H9 (cell line): ENCODE measurements around the gene PHETA1. TPM values are rescaled to one million over a fixed set of nuclear protein-coding genes. Genes with fewer than 3 reads are reported as not detected.

Experiments
- DNase-seq: peaks from one replicate; pipeline ENCODE4 v3.0.0-alpha.2; 2017
- H2AFZ ChIP-seq: one replicate; pipeline ENCODE4 v1.6.1; 2013; ENCODE audit warnings: mild to moderate bottlenecking, low read length, control low read depth, moderate library complexity
- H2AK5ac ChIP-seq: 2 replicates; pipeline ENCODE4 v1.6.1; 2013; ENCODE audit warnings: low read length, control low read depth, mixed read lengths; ENCODE audit not compliant: insufficient read length
- H2BK120ac ChIP-seq: one replicate; pipeline ENCODE4 v1.6.1; 2013; ENCODE audit warnings: low read depth, mild to moderate bottlenecking, low read length, control low read depth, inconsistent platforms; ENCODE audit not compliant: poor library complexity, severe bottlenecking
- H2BK12ac ChIP-seq: 2 replicates; pipeline ENCODE4 v1.6.1; 2013; ENCODE audit warnings: low read length, control low read depth, mixed read lengths, low read depth; ENCODE audit not compliant: insufficient read length
- H2BK15ac ChIP-seq: 2 replicates; pipeline ENCODE4 v1.6.1; 2013; ENCODE audit warnings: low read depth, low read length, control low read depth
- H2BK20ac ChIP-seq: one replicate; pipeline ENCODE4 v1.6.1; 2013; ENCODE audit warnings: low read depth, mild to moderate bottlenecking, low read length, control low read depth, inconsistent platforms; ENCODE audit not compliant: poor library complexity, severe bottlenecking
- H2BK5ac ChIP-seq: 2 replicates; pipeline ENCODE4 v1.6.1; 2013; ENCODE audit warnings: low read length, control low read depth, mixed read lengths; ENCODE audit not compliant: insufficient read length
- H3K14ac ChIP-seq: 2 replicates; pipeline ENCODE4 v1.6.1; 2013; ENCODE audit warnings: low read length, control low read depth; ENCODE audit not compliant: insufficient read depth
- H3K18ac ChIP-seq: 2 replicates; pipeline ENCODE4 v1.6.1; 2013; ENCODE audit warnings: low read depth, mild to moderate bottlenecking, mixed read lengths, low read length, control low read depth; ENCODE audit not compliant: insufficient read length
- H3K23ac ChIP-seq: 2 replicates; pipeline ENCODE4 v1.6.1; 2013; ENCODE audit warnings: low read length, control low read depth, mixed read lengths, low read depth; ENCODE audit not compliant: insufficient read length
- H3K23me2 ChIP-seq: 2 replicates; pipeline ENCODE4 v1.6.1; 2013; ENCODE audit warnings: low read depth, mild to moderate bottlenecking, mixed read lengths, low read length, control low read depth; ENCODE audit not compliant: insufficient read length, poor library complexity, severe bottlenecking
- H3K27ac ChIP-seq: 2 replicates; pipeline ENCODE4 v1.5.1; 2013; ENCODE audit warnings: low read length, control low read depth, mixed read lengths, low read depth; ENCODE audit not compliant: insufficient read length
- H3K27me3 ChIP-seq: 2 replicates; pipeline ENCODE4 v1.6.1; 2013; ENCODE audit warnings: low read length, control low read depth, inconsistent platforms; ENCODE audit not compliant: insufficient read depth
- H3K4ac ChIP-seq: 2 replicates; pipeline ENCODE4 v1.6.1; 2013; ENCODE audit warnings: low read depth, mild to moderate bottlenecking, control low read depth, inconsistent platforms, low read length, moderate library complexity
- H3K4me1 ChIP-seq: 2 replicates; pipeline ENCODE4 v1.6.1; 2013; ENCODE audit warnings: low read length, control low read depth, inconsistent platforms; ENCODE audit not compliant: insufficient read depth
- H3K4me2 ChIP-seq: 2 replicates; pipeline ENCODE4 v1.6.1; 2013; ENCODE audit warnings: low read length, control low read depth, mixed read lengths; ENCODE audit not compliant: insufficient read length, insufficient read depth
- H3K56ac ChIP-seq: 2 replicates; pipeline ENCODE4 v1.6.1; 2013; ENCODE audit warnings: low read depth, mild to moderate bottlenecking, mixed read lengths, low read length, control low read depth; ENCODE audit not compliant: insufficient read length
- H3K79me1 ChIP-seq: 2 replicates; pipeline ENCODE4 v1.6.1; 2013; ENCODE audit warnings: low read depth, mild to moderate bottlenecking, moderate library complexity, low read length, control low read depth, inconsistent platforms; ENCODE audit not compliant: insufficient read depth, poor library complexity, severe bottlenecking
- H3K79me2 ChIP-seq: 2 replicates; pipeline ENCODE4 v1.6.1; 2013; ENCODE audit warnings: low read length, control low read depth, inconsistent platforms; ENCODE audit not compliant: insufficient read depth
- H3K9ac ChIP-seq: 2 replicates; pipeline ENCODE4 v1.6.1; 2013; ENCODE audit warnings: low read length, control low read depth, mixed read lengths; ENCODE audit not compliant: insufficient read length; ENCODE audit errors: extremely low read depth
- H3K9me3 ChIP-seq: one replicate; pipeline ENCODE4 v1.6.1; 2013; ENCODE audit warnings: low read depth, low read length, inconsistent platforms; ENCODE audit not compliant: control insufficient read depth
- H3T11ph ChIP-seq: one replicate; pipeline ENCODE4 v1.6.1; 2013; ENCODE audit warnings: mild to moderate bottlenecking, low read length, control low read depth, inconsistent platforms
- H4K20me1 ChIP-seq: one replicate; pipeline ENCODE4 v1.6.1; 2013; ENCODE audit not compliant: control insufficient read depth, insufficient read length, insufficient read depth
- H4K5ac ChIP-seq: 2 replicates; pipeline ENCODE4 v1.6.1; 2013; ENCODE audit warnings: low read depth, mild to moderate bottlenecking, mixed read lengths, low read length, control low read depth; ENCODE audit not compliant: insufficient read length
- H4K8ac ChIP-seq: replicated peaks from 2 replicates; pipeline ENCODE4 v1.6.1; 2013; ENCODE audit warnings: low read length, control low read depth, mixed read lengths, low read depth; ENCODE audit not compliant: insufficient read length
- H4K91ac ChIP-seq: 2 replicates; pipeline ENCODE4 v1.6.1; 2013; ENCODE audit warnings: low read depth, mild to moderate bottlenecking, moderate library complexity, mixed read lengths, low read length, control low read depth; ENCODE audit not compliant: insufficient read length
- H3K27ac Mint-ChIP-seq, 3 experiments: 2 replicates in 2 of 3; 3 replicates in 1 of 3; pipeline ENCODE4 v1.8.0; 2020 to 2021; ENCODE audit warnings: mixed read lengths in 3 of 3, mild to moderate bottlenecking in 1 of 3, moderate library complexity in 1 of 3
- H3K27me3 Mint-ChIP-seq: 2 replicates; pipeline ENCODE4 v1.8.0; 2021; ENCODE audit warnings: low read depth, mild to moderate bottlenecking, moderate library complexity, mixed read lengths
- H3K36me3 Mint-ChIP-seq, 3 experiments: 2 replicates in 2 of 3; 3 replicates in 1 of 3; pipeline ENCODE4 v1.8.0; 2020 to 2021; ENCODE audit warnings: low read depth in 3 of 3, mixed read lengths in 3 of 3; ENCODE audit not compliant: insufficient read depth in 1 of 3
- H3K4me1 Mint-ChIP-seq, 2 experiments: 2 replicates each; pipeline ENCODE4 v1.8.0; 2020; ENCODE audit warnings: mixed read lengths in 2 of 2
- H3K4me3 Mint-ChIP-seq, 2 experiments: 2 replicates in 1 of 2; 3 replicates in 1 of 2; pipeline ENCODE4 v1.8.0; 2020 to 2021; ENCODE audit warnings: mild to moderate bottlenecking in 2 of 2, mixed read lengths in 2 of 2, moderate library complexity in 1 of 2
- H3K9me3 Mint-ChIP-seq, 2 experiments: 2 replicates in 1 of 2; 3 replicates in 1 of 2; pipeline ENCODE4 v1.8.0; 2020; ENCODE audit warnings: mild to moderate bottlenecking in 2 of 2, mixed read lengths in 2 of 2, moderate library complexity in 1 of 2
- CTCF ChIP-seq: fragments of 200-600 bp; sonication (generic); conservative IDR thresholded peaks from 3 replicates; pipeline ENCODE4 v1.8.0; 2021; ENCODE audit warnings: antibody characterized with exemption, mild to moderate bottlenecking
- WGBS: extraction: QIAGEN DNeasy Blood & Tissue Kit; methylation state at CpG from one replicate; pipeline ENCODE4 v1.1.7; 2013; ENCODE audit warnings: missing lambda C conversion rate, low lambda C conversion rate, mixed read lengths; ENCODE audit not compliant: insufficient read length; ENCODE audit errors: extremely low coverage; 5-methylcytosine and 5-hydroxymethylcytosine counted together
- total RNA-seq: library from RNA; stranded (reverse); gene quantifications from 2 replicates; pipeline ENCODE4 v1.2.1, GENCODE V29; 2021

PHETA1 gene
- total RNA-seq, 1 experiment from 2014 or later, result 13.1 TPM

- H3K23me2 ChIP-seq, result no peaks in the 10 kb centered on the region
- no peak overlapping the region for H2BK12ac ChIP-seq
- no peak overlapping the region for H2AFZ ChIP-seq
- H2BK120ac ChIP-seq, result no peak overlapping the region
- no peak overlapping the region for H3K56ac ChIP-seq
- H3K27ac Mint-ChIP-seq, result no peak overlapping the region
- no peaks in the 10 kb centered on the region for H4K20me1 ChIP-seq
- no peak for TF ChIP-seq CTCF
- no peak overlapping the region for H2AK5ac ChIP-seq
- no peaks in the 10 kb centered on the region for H3K79me2 ChIP-seq
- H3K14ac ChIP-seq, result no peak overlapping the region
- H3T11ph ChIP-seq, result no peak overlapping the region
- H3K27me3 ChIP-seq, result no peaks in the 10 kb centered on the region
- H3K9ac ChIP-seq, result no peak overlapping the region
- H3K18ac ChIP-seq, result no peak overlapping the region
- no peak overlapping the region for H3K27ac ChIP-seq
- no peak overlapping the region for H3K23ac ChIP-seq
- H4K5ac ChIP-seq, result no peak overlapping the region
- no CpG with 5 or more reads among the region's 5 CpGs for WGBS
- H3K79me1 ChIP-seq, result no peaks in the 10 kb centered on the region
- 0 out of 4 replicates have a peak, but pooled peaks cover 0 to 2% of the 10 kb centered on the region in 2 experiments for H3K4me1 Mint-ChIP-seq
- no peak overlapping the region for H3K4ac ChIP-seq
- no peak for DNase-seq
- no peaks in the 10 kb centered on the region for H3K9me3 Mint-ChIP-seq
- no peak overlapping the region for H3K4me3 Mint-ChIP-seq
- no peak overlapping the region for H2BK15ac ChIP-seq
- no peak overlapping the region for H3K4me2 ChIP-seq
- no peak overlapping the region for H2BK5ac ChIP-seq
- H2BK20ac ChIP-seq, result no peak overlapping the region
- no peak overlapping the region for H4K91ac ChIP-seq
- peaks cover 25% of the 10 kb centered on the region for H3K27me3 Mint-ChIP-seq
- H3K9me3 ChIP-seq, result no peaks in the 10 kb centered on the region
- no peak overlapping the region for H4K8ac ChIP-seq
- no peaks in the 10 kb centered on the region for H3K36me3 Mint-ChIP-seq
- H3K4me1 ChIP-seq, result no peaks in the 10 kb centered on the region
These were observed 15.7 kb upstream of the PHETA1 start for GRCh38 chr12:111384596-111384995.
